CD4-positive, alpha-beta T cell treated with Interferon gamma for 1 hour (primary cell): ENCODE data around the gene RABGAP1L.
"Not testable (repeated sequence)": the region's sequence is repeated elsewhere in the genome, so short reads cannot be mapped to it uniquely, and the experiment has no call there.

Source experiments
- DNase-seq: peaks from one replicate; pipeline ENCODE4 v3.0.0-alpha.2; 2020

Gene RABGAP1L

DNA sequence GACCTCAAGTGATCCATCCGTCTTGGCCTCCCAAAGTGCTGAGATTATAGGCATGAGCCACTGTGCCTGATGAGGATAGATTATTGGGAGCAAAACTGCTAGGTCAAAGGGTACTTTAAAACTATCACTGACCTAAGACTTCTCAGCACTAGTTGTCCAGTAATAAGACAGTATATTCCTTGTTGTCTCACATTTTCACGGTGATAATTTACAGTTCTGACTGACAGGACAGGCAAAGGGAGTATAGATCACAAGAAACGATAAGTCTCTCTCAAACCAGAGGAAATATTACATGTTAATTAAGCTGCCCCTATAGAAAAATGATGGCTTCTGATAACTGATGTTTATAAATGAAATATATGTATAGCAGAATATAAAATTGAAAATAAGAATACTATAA, 860.2 kb downstream of the RABGAP1L start:
- no peak for DNase-seq

- peak; percentile 97 for DNase-seq
These were observed 864.0 kb downstream of the RABGAP1L start, which contains the start of gene MRPS14 for GRCh38 chr1:175023043-175023921. TSS of gene MRPS14 (minus strand) at chr1:175023425. CDS start at chr1:175023408, 17 bp downstream.

GRCh38 chr1:175023922-175024242, 864.6 kb downstream of the RABGAP1L start:
- not testable (repeated sequence) for DNase-seq

- DNase-seq = no peak
These were observed 865.5 kb downstream of the RABGAP1L start for GRCh38 chr1:175024773-175025172.

DNA sequence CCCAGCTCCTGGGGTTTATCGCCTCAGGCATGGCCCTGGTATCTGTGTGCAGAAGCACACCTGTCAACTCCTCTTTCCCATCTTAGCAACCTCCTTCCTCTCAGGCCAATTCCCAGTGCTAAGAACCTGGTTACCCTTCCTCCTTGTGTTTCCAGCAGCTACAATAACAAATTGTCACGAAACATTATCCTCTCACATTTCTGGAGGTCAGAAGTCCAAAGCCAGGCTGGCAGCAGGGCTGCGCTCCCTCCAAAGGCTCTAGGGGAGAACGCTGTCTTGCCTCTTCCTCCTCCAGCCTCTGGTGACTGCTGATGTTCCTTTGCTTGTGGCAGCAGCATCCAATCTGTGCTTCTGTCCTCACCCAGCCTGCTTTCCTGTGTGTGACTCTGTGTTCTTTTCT, 874.6 kb downstream of the RABGAP1L start:
- DNase-seq = no peak

DNA sequence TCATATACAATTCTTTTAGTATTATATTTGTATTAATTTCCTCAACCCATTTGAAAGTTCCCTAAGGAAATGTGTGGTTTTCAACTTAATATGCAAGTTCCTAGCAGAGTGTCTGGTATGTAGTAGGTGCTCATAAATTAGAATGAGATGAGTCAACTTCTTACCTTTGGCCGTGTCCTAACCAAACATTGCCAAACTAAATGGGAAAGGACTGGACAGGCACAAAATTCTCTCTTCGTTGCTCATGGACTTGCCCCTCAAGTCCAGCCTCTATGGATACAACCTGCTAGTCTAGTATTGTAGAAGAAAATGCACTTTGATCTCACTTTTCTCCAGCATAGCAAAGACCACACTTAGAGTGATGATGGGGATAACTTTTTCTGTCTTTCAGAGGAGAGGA, 875.5 kb downstream of the RABGAP1L start:
- no peak for DNase-seq

GRCh38 chr1:175035865-175036264, 876.5 kb downstream of the RABGAP1L start:
- no peak for DNase-seq

DNA sequence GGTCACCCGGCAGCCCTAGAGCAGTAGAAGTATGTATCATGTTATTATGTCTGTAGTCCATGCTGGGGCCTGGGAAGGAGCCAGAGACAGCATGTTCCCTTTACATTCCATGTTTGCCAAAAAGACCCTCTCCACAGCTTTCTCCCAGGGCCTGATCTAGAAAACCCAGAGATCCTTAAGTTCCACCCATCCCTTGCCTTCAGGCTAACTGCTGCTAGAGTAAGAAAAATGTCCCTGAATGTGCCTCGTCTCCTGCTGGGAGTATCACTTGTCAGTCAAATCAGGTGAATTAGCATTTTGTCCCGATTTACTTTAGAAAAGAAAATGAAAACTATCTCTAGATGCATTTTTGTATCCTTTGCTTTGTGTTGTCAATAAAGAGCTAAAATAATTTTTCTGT, 877.2 kb downstream of the RABGAP1L start:
- no peak for DNase-seq

DNA sequence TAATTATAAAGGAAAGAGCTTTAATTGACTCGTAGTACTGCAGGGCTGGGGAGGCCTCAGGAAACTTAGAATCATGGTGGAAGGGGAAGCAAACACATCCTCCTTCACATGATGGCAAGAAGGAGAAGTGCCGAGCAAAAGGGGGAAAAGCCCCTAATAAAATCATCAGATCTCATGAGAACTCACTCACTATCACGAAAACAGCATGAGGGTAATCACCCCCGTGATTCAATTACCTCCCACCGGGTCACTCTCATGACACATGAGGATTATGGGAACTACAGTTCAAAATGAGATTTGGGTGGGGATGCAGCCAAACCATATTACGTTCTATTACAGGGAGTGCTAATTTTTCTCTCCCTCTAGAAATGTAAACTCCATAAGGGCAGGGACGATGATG, 878.1 kb downstream of the RABGAP1L start:
- no peak for DNase-seq

- no peak for DNase-seq
These were observed 881.1 kb downstream of the RABGAP1L start for GRCh38 chr1:175040324-175040879.

DNA sequence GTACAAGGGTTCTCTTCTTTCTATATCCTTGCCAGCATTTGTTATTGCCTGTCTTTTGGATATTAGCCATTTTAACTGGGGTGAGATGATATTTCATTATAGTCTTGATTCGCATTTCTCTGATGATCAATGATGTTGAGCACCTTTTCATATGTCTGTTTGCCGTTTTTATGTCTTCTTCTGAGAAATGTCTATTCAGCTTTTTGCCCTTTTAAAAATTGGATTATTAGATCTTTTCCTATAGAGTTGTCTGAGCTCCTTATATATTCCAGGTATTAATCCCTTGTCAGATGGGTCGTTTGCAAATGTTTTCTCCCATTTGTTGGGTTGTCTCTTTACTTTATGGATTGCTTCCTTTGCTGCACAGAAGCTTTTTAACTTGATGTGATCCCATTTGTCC, 883.3 kb downstream of the RABGAP1L start:
- no peak for DNase-seq

- DNase-seq = no peak
These were observed 884.5 kb downstream of the RABGAP1L start for GRCh38 chr1:175043824-175044223.

GRCh38 chr1:175044591-175044990, 885.3 kb downstream of the RABGAP1L start:
- DNase-seq = not testable (repeated sequence)
